DND-41 (cell line): Measurements from ENCODE around the gene CELF6.

ENCODE experiments used
- ATAC-seq: fragments of 200-7000 bp; cut with Tn5 transposase; 3 replicates; pipeline ENCODE4 v1.9.1; 2021; ENCODE audit warnings: low read depth; ENCODE audit not compliant: insufficient read depth
- DNase-seq: peaks from one replicate; pipeline ENCODE4 v3.0.0-alpha.2; 2020
- H2AFZ ChIP-seq: 2 replicates; pipeline ENCODE4 v1.6.0; 2012; ENCODE audit warnings: low read depth, low read length
- H3K27ac ChIP-seq: 2 replicates; pipeline ENCODE4 v1.5.1; 2012; ENCODE audit warnings: low read length, inconsistent platforms
- H3K27me3 ChIP-seq: fragments of 200-600 bp; sonication (generic); 2 replicates; pipeline ENCODE4 v1.6.0; 2012; ENCODE audit warnings: low read length, mild to moderate bottlenecking, inconsistent platforms; ENCODE audit not compliant: insufficient read depth, poor library complexity
- H3K36me3 ChIP-seq: 2 replicates; pipeline ENCODE4 v1.5.1; 2012; ENCODE audit warnings: low read length, inconsistent platforms; ENCODE audit not compliant: insufficient read depth
- H3K4me1 ChIP-seq: 2 replicates; pipeline ENCODE4 v1.5.1; 2012; ENCODE audit warnings: mild to moderate bottlenecking, low read length; ENCODE audit not compliant: insufficient read depth
- H3K4me2 ChIP-seq: 2 replicates; pipeline ENCODE4 v1.6.0; 2012; ENCODE audit warnings: mild to moderate bottlenecking, moderate library complexity, low read length, inconsistent platforms; ENCODE audit not compliant: insufficient read depth
- H3K4me3 ChIP-seq, 2 experiments: fragments of 200-600 bp in 1 of 2; shearing (Covaris generic) in 1 of 2; 2 replicates each; pipeline ENCODE4 v1.5.1; 2012 to 2016; ENCODE audit warnings: inconsistent platforms in 2 of 2, low read length in 2 of 2, mild to moderate bottlenecking in 2 of 2, low read depth in 1 of 2, moderate library complexity in 1 of 2
- H3K79me2 ChIP-seq: 2 replicates; pipeline ENCODE4 v1.6.0; 2012; ENCODE audit warnings: low read length, inconsistent platforms; ENCODE audit not compliant: insufficient read depth
- H3K9ac ChIP-seq: 2 replicates; pipeline ENCODE4 v1.6.0; 2012; ENCODE audit warnings: low read depth, mild to moderate bottlenecking, inconsistent platforms, low read length, moderate library complexity
- H3K9me3 ChIP-seq: 2 replicates; pipeline ENCODE4 v1.5.1; 2012; ENCODE audit warnings: low read length, moderate library complexity, mild to moderate bottlenecking, inconsistent platforms; ENCODE audit not compliant: insufficient read depth, severe bottlenecking
- H4K20me1 ChIP-seq: 2 replicates; pipeline ENCODE4 v1.6.0; 2012; ENCODE audit warnings: low read length; ENCODE audit not compliant: insufficient read depth
- CTCF ChIP-seq: IDR thresholded peaks from 2 replicates; pipeline ENCODE4 v1.5.1; 2012; ENCODE audit warnings: borderline replicate concordance, low read length, moderate library complexity, mild to moderate bottlenecking; ENCODE audit not compliant: poor library complexity, severe bottlenecking; ENCODE audit errors: extremely low read depth
- EZH2 ChIP-seq: IDR thresholded peaks from 3 replicates; pipeline ENCODE4 v1.6.1; 2012; ENCODE audit warnings: borderline replicate concordance, low read depth, mild to moderate bottlenecking, moderate library complexity, low read length, inconsistent platforms; ENCODE audit not compliant: severe bottlenecking

CELF6 gene

DNA sequence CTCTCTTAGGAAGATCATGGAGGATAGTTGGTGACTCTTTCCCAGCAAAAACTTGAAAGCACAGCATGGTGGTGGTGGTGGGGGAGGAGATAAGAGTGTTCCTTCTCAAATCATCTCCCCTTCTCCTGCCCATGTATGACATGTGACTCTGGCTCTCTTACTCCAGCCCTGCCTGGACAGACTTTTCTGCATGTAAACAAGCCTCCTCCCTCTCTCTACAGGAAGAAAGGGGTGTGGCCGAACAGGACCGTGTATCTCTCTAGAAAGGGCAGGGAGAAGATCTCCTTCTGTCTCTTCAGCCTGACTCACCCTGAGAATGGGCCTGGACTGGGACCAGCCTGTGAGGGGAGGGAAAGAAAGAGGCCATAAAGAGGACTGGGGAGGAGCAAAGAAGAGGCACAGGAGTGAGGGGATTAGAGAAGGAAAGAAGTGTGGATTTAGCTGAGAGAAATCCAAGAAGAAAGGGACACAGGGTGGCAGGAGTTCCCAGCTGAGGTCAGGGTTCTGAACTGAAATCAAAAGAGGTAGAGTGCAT, 1.5 kb downstream of the CELF6 start:
- no peaks in the 10 kb centered on the region for H3K9me3 ChIP-seq
- H3K27ac ChIP-seq, result no peak overlapping the region
- no peak for DNase-seq

GRCh38 chr15:72315706-72316370, 4.1 kb downstream of the CELF6 start:
- Histone ChIP-seq H2AFZ (no peak overlapping the region), H3K9me3 (no peaks in the 10 kb centered on the region), H3K4me1 (no peaks in the 10 kb centered on the region), H3K4me3 (no peak overlapping the region), H3K27ac (no peak overlapping the region), H3K9ac (no peak overlapping the region), H3K36me3 (no peaks in the 10 kb centered on the region), H4K20me1 (no peaks in the 10 kb centered on the region), H3K4me2 (no peak overlapping the region), H3K27me3 (no peaks in the 10 kb centered on the region), H3K79me2 (no peaks in the 10 kb centered on the region)
- peak; percentile 57 for DNase-seq
- peak; percentile 62; the same call in 2 of the 3 replicates for ATAC-seq
- no peak for TF ChIP-seq CTCF
- TF ChIP-seq EZH2, result no peak

More for the DNA sequence above, 1.5 kb downstream of the CELF6 start:
- ATAC-seq, result no peak
- Histone ChIP-seq H3K36me3 (no peaks in the 10 kb centered on the region), H2AFZ (no peak overlapping the region), H3K9ac (no peak overlapping the region), H3K4me2 (no peak overlapping the region), H4K20me1 (no peaks in the 10 kb centered on the region), H3K4me1 (no peaks in the 10 kb centered on the region), H3K79me2 (no peaks in the 10 kb centered on the region), H3K27me3 (no peaks in the 10 kb centered on the region), H3K4me3 (no peak overlapping the region)
- no peak for TF ChIP-seq CTCF
- no peak for TF ChIP-seq EZH2

DNA sequence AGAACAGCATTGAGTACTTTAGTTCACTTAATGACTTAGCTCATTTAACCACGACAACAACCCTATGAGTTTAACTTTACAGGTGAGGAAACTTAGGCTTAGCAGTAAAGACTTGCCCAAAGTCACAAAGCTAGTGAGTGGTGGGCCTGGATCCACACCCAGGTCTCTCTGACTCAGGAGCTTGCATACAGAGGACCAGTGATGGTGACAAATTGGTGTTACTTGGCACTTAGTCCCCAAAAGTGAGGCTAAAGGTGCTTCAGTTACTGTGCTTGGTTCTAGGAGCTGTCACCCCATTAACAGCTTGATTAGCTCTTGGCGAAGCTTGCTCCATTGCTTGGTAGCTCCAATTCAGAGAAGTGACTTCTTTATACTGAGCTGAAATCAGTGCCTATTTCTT, 6.1 kb downstream of the CELF6 start:
- Histone ChIP-seq H3K4me3 (no peak overlapping the region), H3K4me1 (no peaks in the 10 kb centered on the region), H3K27me3 (no peaks in the 10 kb centered on the region), H3K27ac (no peak overlapping the region), H2AFZ (no peak overlapping the region), H3K79me2 (no peaks in the 10 kb centered on the region), H3K4me2 (no peak overlapping the region), H4K20me1 (no peaks in the 10 kb centered on the region), H3K9ac (no peak overlapping the region), H3K36me3 (no peaks in the 10 kb centered on the region), H3K9me3 (no peaks in the 10 kb centered on the region)
- DNase-seq, result no peak
- ATAC-seq, result no peak
- TF ChIP-seq CTCF (no peak), EZH2 (no peak)

GRCh38 chr15:72313448-72313840, 6.5 kb downstream of the CELF6 start:
- Histone ChIP-seq H3K36me3 (no peaks in the 10 kb centered on the region), H3K27ac (no peak overlapping the region), H3K4me2 (no peak overlapping the region), H3K9me3 (no peaks in the 10 kb centered on the region), H3K9ac (no peak overlapping the region), H4K20me1 (no peaks in the 10 kb centered on the region), H2AFZ (no peak overlapping the region), H3K27me3 (no peaks in the 10 kb centered on the region), H3K79me2 (no peaks in the 10 kb centered on the region), H3K4me3 (no peak overlapping the region), H3K4me1 (no peaks in the 10 kb centered on the region)
- TF ChIP-seq CTCF (no peak), EZH2 (no peak)
- ATAC-seq (no peak), DNase-seq (no peak)
